SK-N-SH (cell line): ENCODE measurements around the gene GNB1L. TPM values are rescaled to one million over a fixed set of nuclear protein-coding genes. Genes with fewer than 3 reads are reported as not detected.

ENCODE experiments used
- CTCF ChIA-PET: fragments of 300-600, 350-600 bp; formaldehyde crosslinking; extraction: SDS; loops from one replicate; lab custom pipeline; 2021; lab: Yijun Ruan, JAX
- POLR2A ChIA-PET: fragments of 350-600 bp; sonication (Branson Sonifier 250); formaldehyde crosslinking; extraction: SDS; loops from one replicate; lab custom pipeline; 2020; ENCODE audit warnings: antibody characterized with exemption, inconsistent platforms; lab: Yijun Ruan, JAX
- DNase-seq: peaks from one replicate; pipeline ENCODE4 v3.0.0; 2012
- H2AFZ ChIP-seq: fragments of 200-600 bp; sonication (generic); 2 replicates; pipeline ENCODE4 v1.8.1; 2016; ENCODE audit warnings: antibody characterized with exemption, mild to moderate bottlenecking, low read depth
- H3F3A ChIP-seq: fragments of 200-600 bp; sonication (generic); replicated peaks from 2 replicates; pipeline ENCODE3; 2016; ENCODE audit warnings: antibody characterized with exemption, mild to moderate bottlenecking; ENCODE audit not compliant: insufficient read depth
- H3K27ac ChIP-seq, 2 experiments: fragments of 200-500 bp in 1 of 2; fragments of 200-600 bp in 1 of 2; sonication (Bioruptor generic) in 1 of 2; sonication (generic), shearing (Covaris generic) in 1 of 2; 2 replicates each; pipeline versions ENCODE4 v1.5.1 to v1.6.1; 2014 to 2016; ENCODE audit warnings: low read depth in 2 of 2, inconsistent platforms in 1 of 2, low read length in 1 of 2, mild to moderate bottlenecking in 1 of 2, mixed read lengths in 1 of 2
- H3K27me3 ChIP-seq: fragments of 200-600 bp; sonication (generic), shearing (Covaris generic); 2 replicates; pipeline ENCODE4 v1.6.1; 2016; ENCODE audit warnings: mixed run types; ENCODE audit not compliant: insufficient read depth
- H3K36me3 ChIP-seq, 2 experiments: fragments of 200-500 bp in 1 of 2; fragments of 200-600 bp in 1 of 2; sonication (Bioruptor generic) in 1 of 2; sonication (generic) in 1 of 2; replicated peaks in 1 of 2; 2 replicates each; pipeline versions ENCODE3 to v1.5.1; 2014 to 2016; ENCODE audit warnings: low read length in 1 of 2, mild to moderate bottlenecking in 1 of 2; ENCODE audit not compliant: insufficient read depth in 2 of 2, control insufficient read depth in 1 of 2
- H3K4me1 ChIP-seq, 2 experiments: fragments of 200-500 bp in 1 of 2; fragments of 200-600 bp in 1 of 2; sonication (Bioruptor generic) in 1 of 2; sonication (generic), shearing (Covaris generic) in 1 of 2; 2 replicates each; pipeline versions ENCODE4 v1.5.1 to v1.6.1; 2014 to 2016; ENCODE audit warnings: low read depth in 1 of 2, low read length in 1 of 2, mixed run types in 1 of 2; ENCODE audit not compliant: insufficient read depth in 2 of 2, control insufficient read depth in 1 of 2
- H3K4me2 ChIP-seq: fragments of 200-600 bp; sonication (generic), shearing (Covaris generic); 2 replicates; pipeline ENCODE4 v1.6.1; 2017; ENCODE audit warnings: mixed run types
- H3K4me3 ChIP-seq, 2 experiments: fragments of 200-500 bp in 1 of 2; fragments of 200-600 bp in 1 of 2; sonication (Bioruptor generic) in 1 of 2; sonication (generic), shearing (Covaris generic) in 1 of 2; 2 replicates each; pipeline versions ENCODE4 v1.5.1 to v1.8.1; 2014 to 2016; ENCODE audit warnings: low read depth in 2 of 2, inconsistent platforms in 1 of 2, low read length in 1 of 2, mild to moderate bottlenecking in 1 of 2, mixed read lengths in 1 of 2, moderate library complexity in 1 of 2
- H3K79me2 ChIP-seq: fragments of 200-600 bp; sonication (generic); 2 replicates; pipeline ENCODE4 v1.8.1; 2017; ENCODE audit warnings: mild to moderate bottlenecking; ENCODE audit not compliant: insufficient read depth
- H3K9ac ChIP-seq: fragments of 200-600 bp; sonication (generic); 2 replicates; pipeline ENCODE4 v1.6.1; 2017; ENCODE audit warnings: mixed run types
- H3K9me2 ChIP-seq: fragments of 200-600 bp; sonication (generic); 2 replicates; pipeline ENCODE4 v1.6.1; 2017; ENCODE audit warnings: mixed run types
- H3K9me3 ChIP-seq: fragments of 200-600 bp; sonication (generic); 2 replicates; pipeline ENCODE4 v1.6.1; 2017; ENCODE audit warnings: mixed run types, mild to moderate bottlenecking, moderate library complexity
- H4K20me1 ChIP-seq: fragments of 200-600 bp; sonication (generic); 2 replicates; pipeline ENCODE4 v1.6.1; 2017; ENCODE audit warnings: mild to moderate bottlenecking, mixed run types; ENCODE audit not compliant: insufficient read depth
- CTCF ChIP-seq: fragments of 200-600 bp; sonication (generic); IDR thresholded peaks from 2 replicates; pipeline ENCODE4 v1.6.1; 2017; ENCODE audit warnings: antibody characterized with exemption, mild to moderate bottlenecking, moderate library complexity
- ELF1 ChIP-seq: IDR thresholded peaks from 2 replicates; pipeline ENCODE4 v1.4.0; 2012
- EP300 ChIP-seq, 2 experiments: IDR thresholded peaks; 2 replicates each; pipeline versions ENCODE4 v1.4.0 to v1.6.1; 2012; ENCODE audit warnings: borderline replicate concordance in 1 of 2, low read depth in 1 of 2, low read length in 1 of 2
- EZH2phosphoT487 ChIP-seq: fragments of 200-600 bp; sonication (generic); IDR thresholded peaks from 2 replicates; pipeline ENCODE4 v1.6.1; 2017; ENCODE audit warnings: low read depth, mixed run types, mild to moderate bottlenecking, antibody characterized with exemption, moderate library complexity, borderline replicate concordance
- FOSL2 ChIP-seq: IDR thresholded peaks from 2 replicates; pipeline ENCODE4 v1.4.0; 2012; ENCODE audit warnings: low read depth, mild to moderate bottlenecking, moderate library complexity, borderline replicate concordance
- FOXJ3 ChIP-seq: sonication (generic); formaldehyde crosslinking; IDR thresholded peaks from 2 replicates; pipeline ENCODE4 v1.5.1; 2020; ENCODE audit warnings: mild to moderate bottlenecking, missing genetic modification reagents
- GABPA ChIP-seq: IDR thresholded peaks from 2 replicates; pipeline ENCODE4 v1.4.0; 2012; ENCODE audit warnings: low read depth, mild to moderate bottlenecking
- IRF3 ChIP-seq: fragments of 150-350 bp; IDR thresholded peaks from 2 replicates; pipeline ENCODE4 v1.6.1; 2016; ENCODE audit warnings: mild to moderate bottlenecking, low read depth, low read length
- JUND ChIP-seq: IDR thresholded peaks from 2 replicates; pipeline ENCODE4 v1.4.0; 2012
- MEF2A ChIP-seq: IDR thresholded peaks from 2 replicates; pipeline ENCODE4 v1.4.0; 2012; ENCODE audit warnings: low read depth, borderline replicate concordance
- POLR2AphosphoS5 ChIP-seq: IDR thresholded peaks from 2 replicates; pipeline ENCODE4 v1.6.1; 2012; ENCODE audit warnings: low read depth, low read length
- RAD21 ChIP-seq: IDR thresholded peaks from 2 replicates; pipeline ENCODE4 v1.6.1; 2012; ENCODE audit warnings: mild to moderate bottlenecking, low read length
- RCOR1 ChIP-seq: fragments of 150-350 bp; IDR thresholded peaks from 2 replicates; pipeline ENCODE4 v1.6.1; 2017; ENCODE audit warnings: antibody characterized with exemption, low read length
- REST ChIP-seq: IDR thresholded peaks from 2 replicates; pipeline ENCODE4 v1.6.1; 2012; ENCODE audit warnings: mild to moderate bottlenecking, low read depth, low read length, moderate library complexity
- RXRA ChIP-seq: IDR thresholded peaks from 2 replicates; pipeline ENCODE4 v1.4.0; 2012; ENCODE audit warnings: low read depth, mild to moderate bottlenecking, borderline replicate concordance
- TAF1 ChIP-seq: IDR thresholded peaks from 2 replicates; pipeline ENCODE4 v1.6.1; 2012; ENCODE audit warnings: low read depth, mild to moderate bottlenecking, low read length, moderate library complexity, borderline replicate concordance
- TCF12 ChIP-seq: IDR thresholded peaks from 2 replicates; pipeline ENCODE4 v1.4.0; 2012
- TEAD4 ChIP-seq: IDR thresholded peaks from 2 replicates; pipeline ENCODE4 v1.4.0; 2012; ENCODE audit warnings: mild to moderate bottlenecking, borderline replicate concordance; ENCODE audit not compliant: insufficient read depth
- USF2 ChIP-seq: fragments of 150-350 bp; IDR thresholded peaks from 2 replicates; pipeline ENCODE4 v1.6.1; 2017; ENCODE audit warnings: antibody characterized with exemption, low read length, low read depth, borderline replicate concordance
- YY1 ChIP-seq: IDR thresholded peaks from 2 replicates; pipeline ENCODE4 v1.4.0; 2012; ENCODE audit warnings: low read depth, mild to moderate bottlenecking
- WGBS: methylation state at CpG from one replicate; pipeline ENCODE4 v1.1.6; 2017; ENCODE audit warnings: low lambda C conversion rate; 5-methylcytosine and 5-hydroxymethylcytosine counted together
- polyA plus RNA-seq, 3 experiments: library from polyadenylated mRNA; depleted of rRNA; stranded (reverse); fragments of >200 nt; gene quantifications; 2 replicates each; pipeline ENCODE4 v1.2.3, GENCODE V29; 2012

The GNB1L gene
- polyA plus RNA-seq, 1 of the 3 experiments (the other 2 are of a cell fraction), result 5.9 TPM

- no peak for TF ChIP-seq REST
- no peak for TF ChIP-seq RXRA
These were observed 31.3 kb upstream of the GNB1L start (continued) for GRCh38 chr22:19885841-19886592.

- no peak overlapping the region for H3K4me2 ChIP-seq
- DNase-seq, result no peak
- H3K4me3 ChIP-seq, result no peak overlapping the region
- CTCF ChIA-PET, result interaction anchor here (0.7 to 2.2 kb wide), 6 partner anchors 9 to 154 kb away, joined by 3 to 18 read pairs (median 3); no protein-coding TSS in a partner anchor
- H2AFZ ChIP-seq, result no peak overlapping the region
- no peaks in the 10 kb centered on the region for H3K36me3 ChIP-seq
- no peaks in the 10 kb centered on the region for H4K20me1 ChIP-seq
- POLR2A ChIA-PET, result no interaction called here
- H3K27me3 ChIP-seq, result no peaks in the 10 kb centered on the region
- TF ChIP-seq FOSL2, result no peak
- no peak for TF ChIP-seq USF2
- TF ChIP-seq TAF1, result no peak
- no peak for TF ChIP-seq ELF1
- TF ChIP-seq CTCF, result no peak
- no peak for TF ChIP-seq FOXJ3 (CRISPR knock-in tag)
- no peak for TF ChIP-seq JUND
- no peak for TF ChIP-seq RCOR1
- no peak for TF ChIP-seq TEAD4
- TF ChIP-seq IRF3, result no peak
- TF ChIP-seq RXRA, result no peak
- TF ChIP-seq YY1, result no peak
- no peak for TF ChIP-seq RAD21
- no peak for TF ChIP-seq POLR2AphosphoS5
- no peak for TF ChIP-seq GABPA
- no peak for TF ChIP-seq EP300 (IDR thresholded peaks at IDR 0.05; ENCODE audit: borderline replicate concordance in 1 of 2, low read depth in 1 of 2, low read length in 1 of 2)
- TF ChIP-seq TCF12, result no peak
- TF ChIP-seq EZH2phosphoT487, result no peak
- no peak for TF ChIP-seq MEF2A
- WGBS, result 97% methylated on average over 7 of the region's 26 CpGs
- peaks cover 26 to 37% of the 10 kb centered on the region in 2 experiments; a peak in 3 of 4 replicates for H3K4me1 ChIP-seq
- H3K9me3 ChIP-seq, result no peaks in the 10 kb centered on the region
- H3K9me2 ChIP-seq, result no peaks in the 10 kb centered on the region
- H3K9ac ChIP-seq, result no peak overlapping the region
- H3K27ac ChIP-seq, result no peak overlapping the region
- H3F3A ChIP-seq, result peaks cover 18% of the 10 kb centered on the region
- peaks cover 6% of the 10 kb centered on the region; the same call in 1 of the 2 replicates for H3K79me2 ChIP-seq
These were observed 30.5 kb upstream of the GNB1L start for GRCh38 chr22:19884954-19885751.
